HG03378 (cell line): ENCODE results near the gene PRAMEF4.
"Not testable (repeated sequence)": the region's sequence is repeated elsewhere in the genome, so short reads cannot be mapped to it uniquely, and the experiment has no call there.

ENCODE experiments used
- ATAC-seq: cut with Tn5 transposase; IDR thresholded peaks from one replicate; pipeline ENCODE4 v1.9.1; 2021; ENCODE audit warnings: mild to moderate bottlenecking, moderate library complexity; ENCODE audit not compliant: unreplicated experiment

The PRAMEF4 gene

GRCh38 chr1:12886101-12886500, at the start of gene PRAMEF4:
Gene PRAMEF4, minus strand, starts transcription at chr1:12886201. Its CDS starts 2,807 bp downstream, at chr1:12883394.
- not testable (repeated sequence) for ATAC-seq

- ATAC-seq, result not testable (repeated sequence)
Measured at GRCh38 chr1:12924368-12924767, 38.4 kb upstream of the PRAMEF4 start.

- ATAC-seq, result not testable (repeated sequence)
Measured at GRCh38 chr1:12921749-12922148, 35.7 kb upstream of the PRAMEF4 start.

- ATAC-seq, result not testable (repeated sequence)
Measured at GRCh38 chr1:12916310-12916709, 30.3 kb upstream of the PRAMEF4 start, which contains the start of gene PRAMEF7. Gene PRAMEF7, plus strand, starts transcription at chr1:12916610. Its CDS starts 1,083 bp downstream, at chr1:12917693.

GRCh38 chr1:12903793-12904572, 18.0 kb upstream of the PRAMEF4 start:
- not testable (repeated sequence) for ATAC-seq

- not testable (repeated sequence) for ATAC-seq
Measured at GRCh38 chr1:12899186-12899585, 13.2 kb upstream of the PRAMEF4 start.

GRCh38 chr1:12898170-12898569, 12.2 kb upstream of the PRAMEF4 start, which contains the start of gene PRAMEF10:
Gene PRAMEF10, minus strand, starts transcription at chr1:12898270. Its CDS starts 2,423 bp downstream, at chr1:12895847.
- ATAC-seq, result not testable (repeated sequence)

GRCh38 chr1:12878453-12878852, 7.5 kb downstream of the PRAMEF4 start:
- not testable (repeated sequence) for ATAC-seq

GRCh38 chr1:12863131-12863880, 22.7 kb downstream of the PRAMEF4 start:
- ATAC-seq, result not testable (repeated sequence)

- ATAC-seq, result not testable (repeated sequence)
Measured at GRCh38 chr1:12856786-12857185, 29.2 kb downstream of the PRAMEF4 start, which contains the start of gene PRAMEF2. Gene PRAMEF2, plus strand, starts transcription at chr1:12857086. Its CDS starts 1,924 bp downstream, at chr1:12859010.

- ATAC-seq, result no peak
Measured at GRCh38 chr1:12851779-12852178, 34.2 kb downstream of the PRAMEF4 start.

- not testable (repeated sequence) for ATAC-seq
Measured at GRCh38 chr1:12848620-12849019, 37.4 kb downstream of the PRAMEF4 start, which contains the start of gene HNRNPCL1. Gene HNRNPCL1, minus strand, starts transcription at chr1:12848720. Its CDS starts 431 bp downstream, at chr1:12848289.

- ATAC-seq, result not testable (repeated sequence)
Measured at GRCh38 chr1:12833251-12833650, 52.8 kb downstream of the PRAMEF4 start.

GRCh38 chr1:12831310-12831709, 54.7 kb downstream of the PRAMEF4 start, which contains the start of gene PRAMEF11:
Gene PRAMEF11, minus strand, starts transcription at chr1:12831410. Its CDS starts 2,621 bp downstream, at chr1:12828789.
- ATAC-seq, result not testable (repeated sequence)
